Measurements from ENCODE around the gene JCHAIN.
"Not testable (repeated sequence)": the region's sequence is repeated elsewhere in the genome, so short reads cannot be mapped to it uniquely, and the experiment has no call there.

DNA sequence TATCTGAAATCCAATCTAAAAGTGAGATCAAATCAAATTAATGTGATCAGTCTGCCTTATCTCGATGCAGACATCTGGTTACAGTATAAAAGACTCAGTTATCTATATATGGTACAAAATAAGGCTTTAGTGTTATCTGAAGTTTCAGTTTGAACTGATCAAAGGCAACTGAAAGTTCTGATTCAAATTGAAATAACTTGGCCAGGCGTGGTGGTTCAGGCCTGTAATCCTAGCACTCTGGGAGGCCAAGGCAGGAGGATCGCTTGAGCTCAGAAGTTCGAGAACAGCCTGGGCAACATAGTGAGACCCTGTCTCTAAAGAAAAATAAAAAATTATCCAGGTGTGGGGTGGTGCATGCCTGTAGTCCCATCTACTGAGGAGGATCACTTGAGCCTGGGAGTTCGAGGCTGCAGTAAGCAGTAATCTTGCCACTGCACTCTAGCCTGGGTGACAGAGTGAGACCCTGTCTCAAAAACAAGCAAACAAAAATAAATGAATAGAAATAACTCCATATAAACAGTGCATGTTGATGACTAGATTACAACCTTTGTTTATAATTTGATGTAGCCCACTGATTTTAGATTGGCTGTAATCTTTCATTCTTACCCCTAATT lies 4.9 kb downstream of the JCHAIN start:
- not testable (repeated sequence) for TF ChIP-seq CTCF (IDR thresholded peaks at IDR 0.05); POLR2A (IDR thresholded peaks at IDR 0.05); POLR2AphosphoS5 (IDR thresholded peaks at IDR 0.05; ENCODE audit: insufficient read depth in 1 of 2, low read depth in 1 of 2)

Measured in vagina (tissue), 2 donors.